Small intestine (tissue), 7 donors: ENCODE results near the gene EFHD1. TPM values are rescaled to one million over a fixed set of nuclear protein-coding genes. Genes with fewer than 3 reads are reported as not detected.
"Not testable (repeated sequence)": the region's sequence is repeated elsewhere in the genome, so short reads cannot be mapped to it uniquely, and the experiment has no call there.

Experiments used
- DNase-seq, 2 donors: peaks; one replicate each; pipeline versions ENCODE4 v3.0.0 to v3.0.0-alpha.2; 2013
- FAIRE-seq: peaks from 2 replicates; lab custom pipeline; 2012; peaks lifted over from hg19 to GRCh38; lab: Jason Lieb, UNC
- H3K27ac ChIP-seq, 3 donors: one replicate each; pipeline ENCODE4 v1.5.1; 2013; ENCODE audit warnings: low read length in 2 of 3, mild to moderate bottlenecking in 2 of 3, control low read depth in 1 of 3, inconsistent platforms in 1 of 3, low read depth in 1 of 3, moderate library complexity in 1 of 3
- H3K27me3 ChIP-seq, 3 donors: one replicate each; pipeline ENCODE4 v1.6.1; 2013; ENCODE audit warnings: low read length in 3 of 3, inconsistent platforms in 1 of 3; ENCODE audit not compliant: control insufficient read depth in 3 of 3, insufficient read depth in 3 of 3
- H3K36me3 ChIP-seq, 3 donors: one replicate each; pipeline ENCODE4 v1.6.1; 2013; ENCODE audit warnings: low read length in 3 of 3, inconsistent platforms in 1 of 3, low read depth in 1 of 3, mild to moderate bottlenecking in 1 of 3, moderate library complexity in 1 of 3; ENCODE audit not compliant: control insufficient read depth in 3 of 3, insufficient read depth in 2 of 3
- H3K4me1 ChIP-seq, 3 donors: one replicate each; pipeline ENCODE4 v1.6.1; 2013; ENCODE audit warnings: low read length in 2 of 3, inconsistent platforms in 1 of 3, low read depth in 1 of 3, mild to moderate bottlenecking in 1 of 3, moderate library complexity in 1 of 3; ENCODE audit not compliant: control insufficient read depth in 3 of 3, insufficient read depth in 2 of 3
- H3K4me3 ChIP-seq, 3 donors: one replicate each; pipeline ENCODE4 v1.5.1; 2013; ENCODE audit warnings: low read length in 3 of 3, control low read depth in 1 of 3, inconsistent platforms in 1 of 3, low read depth in 1 of 3, mild to moderate bottlenecking in 1 of 3, moderate library complexity in 1 of 3
- H3K9me3 ChIP-seq, 2 donors: one replicate each; pipeline ENCODE4 v1.6.1; 2013; ENCODE audit warnings: low read depth in 1 of 2, low read length in 1 of 2; ENCODE audit not compliant: control insufficient read depth in 2 of 2, insufficient read depth in 1 of 2
- WGBS, 3 donors: extraction: QIAGEN DNeasy Blood & Tissue Kit; methylation state at CpG; one replicate each; pipeline ENCODE4 v1.1.7; 2013; 5-methylcytosine and 5-hydroxymethylcytosine counted together
- polyA plus RNA-seq, 4 donors: library from polyadenylated mRNA; stranded (reverse) in 3 of 4; unstranded in 1 of 4; fragments of 200-250 nt in 3 of 4; fragments of 120-200 nt in 1 of 4; gene quantifications; one replicate each; pipeline versions ENCODE4 v1.2.1 to v1.2.3, GENCODE V29; 2013
- donor health status: healthy with polysubstance abuse.
- donor health status: control.
- donor health status: control.
- donor health status: Bipolar disorder and iron deficiency.
- donor health status: healthy.

The EFHD1 gene
- polyA plus RNA-seq, 4 donors: 0.45 to 8.5 (median 4.1) TPM

DNA sequence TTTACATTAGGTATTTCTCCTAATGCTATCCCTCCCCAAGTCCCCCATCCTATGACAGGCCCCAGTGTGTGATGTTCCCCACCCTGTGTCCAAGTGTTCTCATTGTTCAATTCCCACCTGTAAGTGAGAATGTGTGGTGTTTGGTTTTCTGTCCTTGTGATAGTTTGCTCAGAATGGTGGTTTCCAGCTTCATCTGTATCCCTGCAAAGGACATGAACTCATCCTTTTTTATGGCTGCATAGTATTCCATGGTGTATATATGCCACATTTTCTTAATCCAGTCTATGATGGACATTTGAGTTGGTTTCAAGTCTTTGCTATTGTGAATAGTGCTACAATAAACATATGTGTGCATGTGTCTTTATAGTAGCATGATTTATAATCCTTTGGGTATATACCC is 86.7 kb downstream of the EFHD1 start:
- DNase-seq, H3K4me1 ChIP-seq, H3K27me3 ChIP-seq, H3K4me3 ChIP-seq, H3K27ac ChIP-seq, H3K9me3 ChIP-seq, FAIRE-seq: not testable (repeated sequence)
- H3K36me3 ChIP-seq: peaks cover 5 to 35% (median 9%) of the 10 kb centered on the region in 3 donors

DNA sequence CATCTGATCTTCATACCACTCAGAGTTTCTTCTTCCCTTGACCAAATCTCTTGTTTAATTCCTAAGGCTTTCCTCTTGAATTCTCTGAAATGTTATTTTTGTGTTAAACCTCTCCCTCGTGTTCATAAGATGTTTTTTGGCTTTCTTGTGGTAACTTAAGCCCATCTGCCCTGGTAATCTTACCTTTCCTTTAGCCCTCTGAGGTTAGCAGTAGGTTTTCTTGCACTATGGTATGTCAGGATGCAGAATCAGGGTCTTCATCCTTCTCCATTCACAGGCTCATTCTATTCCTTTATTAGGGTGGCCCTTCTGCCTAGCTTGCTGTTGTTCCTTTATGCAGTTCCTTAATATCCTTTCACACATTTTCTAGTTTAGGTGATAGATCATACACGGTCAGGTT is 87.9 kb downstream of the EFHD1 start:
- no peaks in the 10 kb centered on the region for H3K9me3 ChIP-seq
- no peaks in the 10 kb centered on the region for H3K4me1 ChIP-seq
- H3K27me3 ChIP-seq: no peaks in the 10 kb centered on the region
- 68 to 78% (median 75%) methylated on average over 2 of the region's 2 CpGs for WGBS, 3 donors
- H3K36me3 ChIP-seq: peaks cover 5 to 40% (median 9%) of the 10 kb centered on the region in 3 donors
- no peak for DNase-seq
- FAIRE-seq: no peak
- no peak overlapping the region for H3K27ac ChIP-seq
- H3K4me3 ChIP-seq: no peak overlapping the region

DNA sequence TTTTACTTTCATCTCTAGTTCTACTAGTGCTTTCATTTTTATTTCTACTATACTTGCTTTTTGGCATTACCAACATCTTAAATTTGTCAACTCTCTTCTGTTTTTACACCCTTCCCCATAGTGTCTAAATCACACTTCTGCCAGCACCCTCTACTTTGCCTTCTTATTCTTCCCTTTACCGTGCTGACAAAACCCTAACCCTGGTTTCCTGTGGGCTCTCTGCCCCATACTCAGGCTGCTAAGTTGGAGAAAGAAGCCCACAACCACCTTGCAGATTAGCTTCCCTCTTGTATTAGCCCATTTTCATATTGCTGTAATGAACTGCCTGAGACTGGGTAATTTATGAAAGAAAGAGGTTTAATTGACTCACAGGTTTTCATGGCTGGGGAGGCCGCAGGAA is 88.5 kb downstream of the EFHD1 start:
- WGBS, 3 donors: 79 to 83% (median 81%) methylated on average over 2 of the region's 2 CpGs
- Histone ChIP-seq H3K4me3 (no peak overlapping the region), H3K27me3 (no peaks in the 10 kb centered on the region), H3K4me1 (no peaks in the 10 kb centered on the region), H3K36me3 (peaks cover 5 to 38% (median 9%) of the 10 kb centered on the region in 3 donors), H3K27ac (no peak overlapping the region), H3K9me3 (no peaks in the 10 kb centered on the region)
- no peak for DNase-seq
- FAIRE-seq: no peak

DNA sequence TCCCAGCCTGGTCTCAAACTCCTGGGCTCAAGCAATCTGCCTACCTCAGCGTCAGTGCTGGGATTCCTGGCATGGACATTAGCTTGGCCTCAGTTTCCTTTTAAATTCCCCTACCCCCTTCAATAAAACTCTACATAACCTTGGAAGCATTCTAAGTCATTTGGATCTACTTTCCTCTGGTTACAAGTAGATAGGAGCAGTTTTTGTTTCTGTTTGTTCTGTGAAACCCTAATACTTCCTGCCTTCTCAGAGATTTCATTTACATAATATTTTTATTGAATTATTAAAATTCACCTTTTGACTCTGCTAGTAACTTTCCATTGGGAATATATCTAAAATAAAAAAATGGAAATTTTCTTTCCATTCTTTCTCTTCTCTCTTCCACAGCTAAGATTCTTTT is 89.6 kb downstream of the EFHD1 start:
- no peak overlapping the region for H3K27ac ChIP-seq
- no peak for FAIRE-seq

DNA sequence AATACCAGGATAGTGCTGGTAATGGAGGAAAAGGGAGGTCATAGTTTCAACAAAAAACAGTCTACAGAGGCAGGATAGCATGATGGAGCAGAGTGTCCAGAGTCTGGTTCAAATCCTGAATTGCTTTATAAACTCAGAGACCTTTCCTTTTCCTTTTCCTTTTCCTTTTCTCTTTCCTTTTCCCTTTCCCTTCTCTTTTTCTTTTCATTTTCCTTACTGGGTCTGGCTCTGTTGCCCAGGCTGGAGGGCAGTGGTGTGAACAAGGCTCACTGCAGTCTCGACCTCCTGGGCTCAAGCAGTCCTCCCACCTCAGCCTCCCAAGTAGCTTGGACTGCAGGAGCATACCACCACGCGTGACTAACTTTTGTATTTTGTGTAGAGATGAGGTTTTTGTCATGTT is 95.4 kb downstream of the EFHD1 start:
- H3K4me3 ChIP-seq: no peak overlapping the region
- H3K9me3 ChIP-seq: no peaks in the 10 kb centered on the region
- FAIRE-seq (no peak), DNase-seq (no peak)
- 96 to 98% (median 96%) methylated on average over 3 of the region's 3 CpGs for WGBS, 3 donors
- H3K27ac ChIP-seq: no peak overlapping the region
- H3K36me3 ChIP-seq: peaks cover 7 to 35% (median 9%) of the 10 kb centered on the region in 3 donors
- no peaks in the 10 kb centered on the region for H3K4me1 ChIP-seq
- no peaks in the 10 kb centered on the region for H3K27me3 ChIP-seq

More for the DNA sequence above, 89.6 kb downstream of the EFHD1 start:
- Histone ChIP-seq H3K4me3 (no peak overlapping the region), H3K27me3 (no peaks in the 10 kb centered on the region), H3K4me1 (no peaks in the 10 kb centered on the region), H3K9me3 (no peaks in the 10 kb centered on the region), H3K36me3 (peaks cover 7 to 34% (median 9%) of the 10 kb centered on the region in 3 donors)
- no peak for DNase-seq
- WGBS, 3 donors: 92 to 100% (median 96%) methylated on average over 1 of the region's 1 CpG

DNA sequence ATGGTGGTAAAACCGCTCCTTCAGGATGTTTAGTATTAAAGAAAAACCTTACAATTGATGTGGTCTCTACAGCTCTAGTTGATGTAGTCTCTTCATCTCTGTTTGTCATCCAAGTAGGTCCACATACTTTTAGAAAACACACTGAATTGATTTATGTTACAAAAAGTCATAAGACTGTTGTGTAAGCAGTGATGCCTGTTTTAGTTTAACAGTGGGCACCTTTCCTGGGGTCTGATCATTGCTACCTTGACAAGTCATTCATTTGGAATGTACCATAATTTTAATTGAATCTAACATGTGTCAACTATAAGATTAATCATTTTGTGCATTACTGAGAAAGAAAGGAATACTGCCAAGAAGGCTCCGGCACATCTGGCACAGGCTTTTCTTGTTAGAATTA is 98.1 kb downstream of the EFHD1 start:
- 84 to 96% (median 88%) methylated on average over 2 of the region's 2 CpGs for WGBS, 3 donors
- peaks cover 10 to 24% (median 10%) of the 10 kb centered on the region in 3 donors for H3K36me3 ChIP-seq
- no peaks in the 10 kb centered on the region for H3K4me1 ChIP-seq
- H3K27ac ChIP-seq: no peak overlapping the region
- no peaks in the 10 kb centered on the region for H3K9me3 ChIP-seq
- H3K4me3 ChIP-seq: no peak overlapping the region
- DNase-seq (no peak), FAIRE-seq (no peak)
- no peaks in the 10 kb centered on the region for H3K27me3 ChIP-seq

Other genes starting within 250 kb of the EFHD1 start
- under 1 TPM in 1 of 4 donors, not detected in 3; 0.01 TPM for gene ALPG, start 226.8 kb upstream of the EFHD1 start, polyA plus RNA-seq
- gene ALPI, start 177.5 kb upstream of the EFHD1 start, polyA plus RNA-seq: 100 to 1,000 TPM in 2 of 4 donors, 10 to 100 TPM in 2; 37.7 to 261 (median 131) TPM
- gene ECEL1, start 145.8 kb upstream of the EFHD1 start, polyA plus RNA-seq: 1 to 10 TPM in 1 of 4 donors, under 1 TPM in 1, not detected in 2; 0.38 to 1.7 TPM
- gene PRSS56, start 113.2 kb upstream of the EFHD1 start, polyA plus RNA-seq: not detected
- under 1 TPM in 1 of 4 donors, not detected in 3; 0.53 TPM for gene CHRND, start 107.4 kb upstream of the EFHD1 start, polyA plus RNA-seq
- under 1 TPM in 1 of 4 donors, not detected in 3; 0.35 TPM for gene CHRNG, start 93.9 kb upstream of the EFHD1 start, polyA plus RNA-seq
- 1 to 10 TPM in 3 of 4 donors, under 1 TPM in 1; 0.54 to 6.6 (median 3.0) TPM for gene TIGD1, start 83.0 kb upstream of the EFHD1 start, polyA plus RNA-seq
- gene EIF4E2, start 82.9 kb upstream of the EFHD1 start, polyA plus RNA-seq: 100 to 1,000 TPM in 1 of 4 donors, 10 to 100 TPM in 3; 67.9 to 103 (median 88.4) TPM
- 10 to 100 TPM; 12.7 to 56.6 (median 19.9) TPM for gene GIGYF2, start 63.7 kb downstream of the EFHD1 start, polyA plus RNA-seq
- gene KCNJ13, start 143.0 kb downstream of the EFHD1 start, polyA plus RNA-seq: 10 to 100 TPM in 3 of 4 donors, 1 to 10 TPM in 1; 8.4 to 87.2 (median 43.3) TPM
- 10 to 100 TPM in 2 of 4 donors, 1 to 10 TPM in 2; 6.3 to 16.5 (median 10.4) TPM for gene SNORC, start 236.7 kb downstream of the EFHD1 start, polyA plus RNA-seq